Measurements from ENCODE around the gene ARHGEF33.

ARHGEF33 gene

GRCh38 chr2:39023649-39024048, 134.0 kb downstream of the ARHGEF33 start:
- FAIRE-seq: no peak

GRCh38 chr2:39024833-39025232, 135.2 kb downstream of the ARHGEF33 start:
- FAIRE-seq: no peak
